GM12878 (cell line): ENCODE data around the gene STK40. TPM values are rescaled to one million over a fixed set of nuclear protein-coding genes. Genes with fewer than 3 reads are reported as not detected.

Source experiments
- ATAC-seq: fragments of 200-7000 bp; cut with Tn5 transposase; 3 replicates; pipeline ENCODE4 v1.9.1; 2020; ENCODE audit warnings: mild to moderate bottlenecking, moderate library complexity
- BruUV-seq: library from RNA; stranded (reverse); fragments of 400-500 nt; replicated peaks from 2 replicates; lab custom pipeline; 2021; lab: Mats Ljungman, UMichigan
- CTCF ChIA-PET: fragments of 300-600 bp; sonication (Branson Sonifier 250); formaldehyde crosslinking; extraction: SDS; loops from one replicate; lab custom pipeline; 2021; ENCODE audit warnings: inconsistent platforms; lab: Yijun Ruan, JAX
- POLR2A ChIA-PET: fragments of 350-600 bp; formaldehyde crosslinking; extraction: SDS; loops from one replicate; lab custom pipeline; 2021; ENCODE audit warnings: inconsistent platforms; lab: Charles Lee
- RAD21 ChIA-PET: fragments of 300-600 bp; sonication (Branson Sonifier 250); formaldehyde crosslinking; loops from one replicate; lab custom pipeline; 2023; ENCODE audit warnings: antibody characterized with exemption; ENCODE audit not compliant: unreplicated experiment; lab: Charles Lee
- SMC1A ChIA-PET: fragments of 300-600 bp; sonication (Branson Sonifier 250); formaldehyde crosslinking; loops from one replicate; lab custom pipeline; 2023; ENCODE audit not compliant: unreplicated experiment, uncharacterized antibody; lab: Charles Lee
- DNase-seq: peaks from one replicate; pipeline ENCODE4 v3.0.0-alpha.2; 2011; ENCODE audit warnings: low read depth, low spot score
- FAIRE-seq: peaks from 3 replicates; lab custom pipeline; 2011; peaks lifted over from hg19 to GRCh38; lab: Jason Lieb, UNC
- H2AFZ ChIP-seq: 2 replicates; pipeline ENCODE4 v1.6.0; 2011; ENCODE audit warnings: low read depth, low read length, control low read depth; ENCODE audit not compliant: control insufficient read depth
- H3K27ac ChIP-seq: 2 replicates; pipeline ENCODE4 v1.5.1; 2011; ENCODE audit warnings: control low read depth; ENCODE audit not compliant: control insufficient read depth, insufficient read depth
- H3K27me3 ChIP-seq, 2 experiments: replicated peaks in 1 of 2; 2 replicates each; pipeline versions ENCODE4 v1.6.0 to v1.6.1; 2011; ENCODE audit warnings: low read length in 1 of 2; ENCODE audit not compliant: control insufficient read depth in 2 of 2, insufficient read depth in 2 of 2
- H3K36me3 ChIP-seq, 2 experiments: 2 replicates each; pipeline ENCODE4 v1.5.1; 2011; ENCODE audit warnings: low read length in 1 of 2; ENCODE audit not compliant: control insufficient read depth in 2 of 2, insufficient read depth in 2 of 2
- H3K4me1 ChIP-seq: 2 replicates; pipeline ENCODE4 v1.6.1; 2011; ENCODE audit warnings: mild to moderate bottlenecking, low read length, moderate library complexity, mixed read lengths; ENCODE audit not compliant: control insufficient read depth, insufficient read depth
- H3K4me2 ChIP-seq: 2 replicates; pipeline ENCODE4 v1.6.0; 2011; ENCODE audit warnings: control low read depth; ENCODE audit not compliant: control insufficient read depth, insufficient read depth
- H3K4me3 ChIP-seq: fragments of 200-600 bp; sonication (generic); 2 replicates; pipeline ENCODE4 v1.5.1; 2016
- H3K79me2 ChIP-seq: 2 replicates; pipeline ENCODE4 v1.6.0; 2011; ENCODE audit warnings: low read length; ENCODE audit not compliant: control insufficient read depth, insufficient read depth
- H3K9ac ChIP-seq: 2 replicates; pipeline ENCODE4 v1.8.0; 2011; ENCODE audit warnings: low read length, control low read depth, mixed read lengths; ENCODE audit not compliant: control insufficient read depth, insufficient read depth
- H3K9me3 ChIP-seq: replicated peaks from 3 replicates; pipeline ENCODE4 v1.5.1; 2011; ENCODE audit warnings: mild to moderate bottlenecking, low read length; ENCODE audit not compliant: control insufficient read depth, insufficient read depth
- H4K20me1 ChIP-seq: 2 replicates; pipeline ENCODE4 v1.6.0; 2011; ENCODE audit not compliant: control insufficient read depth, insufficient read depth
- BHLHE40 ChIP-seq, 2 experiments: fragments of 450-650 bp in 1 of 2; IDR thresholded peaks; 2 replicates each; pipeline ENCODE4 v1.6.1; 2011 to 2017; ENCODE audit warnings: low read depth in 2 of 2, borderline replicate concordance in 1 of 2, improper control_type of control experiment in 1 of 2, low read length in 1 of 2, mild to moderate bottlenecking in 1 of 2
- BRCA1 ChIP-seq: IDR thresholded peaks from 2 replicates; pipeline ENCODE4 v1.6.1; 2011; ENCODE audit warnings: low read depth, low read length, improper control_type of control experiment
- GABPA ChIP-seq: IDR thresholded peaks from 2 replicates; pipeline ENCODE4 v1.6.1; 2014; ENCODE audit warnings: antibody characterized with exemption, low read depth, mild to moderate bottlenecking, inconsistent platforms
- IRF3 ChIP-seq: fragments of 450-650 bp; IDR thresholded peaks from 2 replicates; pipeline ENCODE4 v1.6.1; 2014; ENCODE audit warnings: mild to moderate bottlenecking
- MYB ChIP-seq: fragments of 150-350 bp; IDR thresholded peaks from 2 replicates; pipeline ENCODE4 v1.6.1; 2014; ENCODE audit warnings: mild to moderate bottlenecking, low read depth, low read length, borderline replicate concordance
- NKRF ChIP-seq: fragments of 450-650 bp; conservative IDR thresholded peaks from 2 replicates; pipeline ENCODE4 v1.6.1; 2017; ENCODE audit warnings: mild to moderate bottlenecking, moderate library complexity
- RAD51 ChIP-seq: fragments of 450-650 bp; IDR thresholded peaks from 2 replicates; pipeline ENCODE4 v1.6.1; 2016; ENCODE audit warnings: moderate library complexity, mild to moderate bottlenecking, inconsistent platforms
- RELB ChIP-seq: fragments of 450-650 bp; IDR thresholded peaks from 2 replicates; pipeline ENCODE4 v1.6.1; 2017; ENCODE audit warnings: low read depth, mild to moderate bottlenecking, moderate library complexity
- SIX5 ChIP-seq: IDR thresholded peaks from 2 replicates; pipeline ENCODE4 v1.6.1; 2011; ENCODE audit warnings: mild to moderate bottlenecking, low read depth, low read length, moderate library complexity; ENCODE audit not compliant: severe bottlenecking
- SMAD5 ChIP-seq: IDR thresholded peaks from 2 replicates; pipeline ENCODE4 v1.6.1; 2016; ENCODE audit warnings: antibody characterized with exemption, low read depth
- STAT3 ChIP-seq: IDR thresholded peaks from 2 replicates; pipeline ENCODE4 v1.6.1; 2011; ENCODE audit warnings: low read depth, low read length, improper control_type of control experiment
- WGBS: methylation state at CpG from one replicate; pipeline ENCODE4 v1.1.6; 2016; ENCODE audit warnings: low lambda C conversion rate; ENCODE audit not compliant: insufficient replicate concordance, insufficient coverage; ENCODE audit errors: missing lambda C conversion rate; 5-methylcytosine and 5-hydroxymethylcytosine counted together
- in situ Hi-C: fragments of 300-500 bp; cut with MboI; formaldehyde crosslinking; loops from 9 replicates; pipeline ENCODE4 v1.14.3; 2018; ENCODE audit warnings: mixed read lengths
- intact Hi-C: fragments of 100-400 bp; cut with micrococcal nuclease; formaldehyde crosslinking; loops from one replicate; pipeline ENCODE4 v1.14.2; 2022; ENCODE audit not compliant: unreplicated experiment
- polyA plus RNA-seq, 11 experiments: library from polyadenylated mRNA; depleted of rRNA in 4 of 11; unstranded in 6 of 11; stranded (reverse) in 5 of 11; fragments of >200 nt; fragmentation: Nextera tagmentation in 4 of 11; fragmentation: Illumina TruSeq in 1 of 11; extraction: Ambion mirVana in 4 of 11; extraction: Trizol in 1 of 11; gene quantifications; 1 replicate in 1 of 11; 2 replicates in 10 of 11; pipeline versions ENCODE4 v1.2.1 to v1.2.3, GENCODE V29; 2011 to 2016; ENCODE audit warnings: inconsistent platforms in 2 of 11, missing spikeins in 2 of 11, low read depth in 1 of 11
- total RNA-seq, 4 experiments: library from RNA; depleted of rRNA in 3 of 4; stranded (reverse); fragments of >200 nt in 3 of 4; fragmentation: Illumina TruSeq in 1 of 4; extraction: Trizol in 1 of 4; gene quantifications; 2 replicates each; pipeline versions ENCODE4 v1.2.1 to v1.2.3, GENCODE V29; 2013 to 2021

The STK40 gene
- total and polyA plus RNA-seq, 10 of the 15 experiments (the other 5 are each of a cell fraction or from before 2014, with no cell fraction given), result 0.27 to 51.0 (median 29.5) TPM

- CTCF ChIA-PET, result no interaction called here
- no TSS peak for BruUV-seq
- FAIRE-seq (no peak), DNase-seq (no peak), ATAC-seq (no peak)
- H3K27me3 ChIP-seq, result no peaks in the 10 kb centered on the region
- H3K36me3 ChIP-seq, result no peaks in the 10 kb centered on the region
- H4K20me1 ChIP-seq, result no peaks in the 10 kb centered on the region
- intact Hi-C loops, result no loop called here
- no peaks in the 10 kb centered on the region for H3K79me2 ChIP-seq
- WGBS, result 64% methylated on average over 6 of the region's 6 CpGs
- H3K9me3 ChIP-seq, result no peaks in the 10 kb centered on the region
- in situ Hi-C loops, result no loop called here
- H3K4me3 ChIP-seq, result no peak overlapping the region
- SMC1A ChIA-PET, result no interaction called here
- POLR2A ChIA-PET, result no interaction called here
- TF ChIP-seq BRCA1, result no peak
- no peak for TF ChIP-seq MYB
- TF ChIP-seq SIX5, result no peak
- TF ChIP-seq RELB, result no peak
- no peak for TF ChIP-seq IRF3
- no peak for TF ChIP-seq STAT3
- TF ChIP-seq BHLHE40 (IDR thresholded peaks at IDR 0.05; ENCODE audit: borderline replicate concordance in 1 of 2, low read depth in 2 of 2, low read length in 1 of 2), result no peak
- TF ChIP-seq GABPA, result no peak
- no peak for TF ChIP-seq NKRF
- no peak for TF ChIP-seq SMAD5
- no peak for TF ChIP-seq RAD51
- H3K4me2 ChIP-seq, result no peak overlapping the region
- RAD21 ChIA-PET, result no interaction called here
- peaks cover 9% of the 10 kb centered on the region for H3K4me1 ChIP-seq
- no peak overlapping the region for H3K9ac ChIP-seq
- no peak overlapping the region for H2AFZ ChIP-seq
- H3K27ac ChIP-seq, result no peak overlapping the region
Observed at GRCh38 chr1:36328713-36329112, 57.0 kb downstream of the STK40 start.
